HG02973 (cell line): ENCODE data around the gene GPS1.

ENCODE experiments used
- ATAC-seq: cut with Tn5 transposase; IDR thresholded peaks from one replicate; pipeline ENCODE4 v1.9.1; 2021; ENCODE audit warnings: moderate library complexity; ENCODE audit not compliant: unreplicated experiment

The GPS1 gene

GRCh38 chr17:82086941-82087906 is 35.5 kb downstream of the GPS1 start:
- ATAC-seq = no peak

DNA sequence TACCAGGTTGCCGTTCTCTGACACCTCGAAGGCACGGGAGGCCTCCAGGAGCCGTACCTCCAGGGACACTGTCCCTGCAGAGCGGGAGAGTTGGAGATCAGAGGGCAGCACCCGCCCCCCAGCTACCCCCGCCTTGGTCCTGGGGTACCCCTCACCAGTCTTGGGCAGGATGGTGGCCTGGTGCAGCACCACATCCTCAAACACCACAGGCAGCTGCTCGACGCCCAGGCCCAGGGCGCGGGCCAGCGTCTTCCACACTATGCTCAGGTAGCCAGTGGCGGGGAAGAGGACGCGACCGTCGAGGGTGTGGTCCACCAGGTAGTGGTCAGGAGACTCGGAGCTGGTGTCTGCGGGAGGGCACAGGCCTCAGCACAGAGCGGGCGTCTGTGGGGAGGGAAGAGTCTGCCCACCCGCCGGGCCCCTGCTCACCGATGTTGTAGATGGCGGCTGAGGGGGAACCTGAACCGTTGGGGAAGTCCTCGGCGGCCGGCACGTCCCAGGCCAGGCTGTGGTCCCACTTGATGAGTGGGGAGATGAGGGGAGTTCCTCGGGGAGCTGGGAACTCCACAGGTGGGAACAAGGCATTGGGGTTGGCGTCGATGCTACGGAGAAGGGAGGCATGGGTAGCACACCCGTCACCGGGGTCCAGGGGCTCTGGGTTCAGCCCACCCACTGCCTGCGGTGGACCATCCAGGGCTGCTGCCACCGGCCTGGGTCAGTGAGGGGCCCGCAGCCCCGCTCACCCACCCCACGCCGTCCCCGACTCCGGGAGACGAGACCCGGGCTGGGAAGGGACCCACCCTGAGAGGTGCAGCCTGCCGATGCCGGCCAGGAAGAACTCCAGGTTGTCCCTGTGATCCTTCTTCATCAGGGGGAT is 36.5 kb downstream of the GPS1 start:
- ATAC-seq = no peak

DNA sequence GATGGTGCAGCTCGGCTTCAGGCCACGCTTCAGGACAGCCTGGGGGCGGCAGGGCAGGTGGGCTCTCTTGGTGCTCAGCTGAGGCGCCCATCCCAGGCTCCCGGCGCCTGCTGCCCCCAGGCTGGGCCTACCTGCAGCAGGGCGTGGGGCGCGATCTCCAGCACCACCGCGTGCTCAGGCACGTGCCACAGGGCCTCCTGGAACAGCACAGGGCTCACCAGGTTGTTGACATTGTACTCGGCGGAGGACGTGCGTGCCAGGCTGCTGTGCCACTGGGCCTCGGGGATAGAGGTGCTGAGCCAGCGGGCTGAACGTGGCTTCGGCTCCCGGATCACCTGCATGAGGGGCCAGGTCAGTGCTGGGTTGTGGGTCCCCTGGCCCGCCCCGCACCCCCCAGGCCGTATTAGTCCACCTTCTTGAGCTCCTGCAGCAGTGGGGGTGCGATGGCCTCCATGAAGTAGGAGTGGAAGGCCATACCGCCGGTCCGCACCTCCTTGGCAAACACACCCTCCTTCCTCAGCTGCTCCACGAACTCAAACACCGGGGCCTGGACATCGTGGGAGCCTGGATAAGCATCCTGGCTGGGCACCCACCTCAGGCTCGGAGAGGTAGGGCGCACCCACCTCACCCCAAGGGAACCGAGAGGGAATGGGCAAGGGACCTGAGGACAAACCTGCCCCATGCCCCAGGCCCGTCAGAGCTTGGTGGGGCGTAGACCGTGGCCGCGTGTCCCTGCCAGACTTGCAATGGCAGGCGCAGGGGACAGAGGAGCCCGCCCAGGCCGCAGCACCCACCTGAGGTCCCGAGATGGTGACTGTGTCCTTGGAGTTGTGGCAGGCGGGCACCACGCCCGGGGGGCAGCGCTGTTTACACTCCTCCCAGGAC is 37.4 kb downstream of the GPS1 start:
- ATAC-seq = no peak

DNA sequence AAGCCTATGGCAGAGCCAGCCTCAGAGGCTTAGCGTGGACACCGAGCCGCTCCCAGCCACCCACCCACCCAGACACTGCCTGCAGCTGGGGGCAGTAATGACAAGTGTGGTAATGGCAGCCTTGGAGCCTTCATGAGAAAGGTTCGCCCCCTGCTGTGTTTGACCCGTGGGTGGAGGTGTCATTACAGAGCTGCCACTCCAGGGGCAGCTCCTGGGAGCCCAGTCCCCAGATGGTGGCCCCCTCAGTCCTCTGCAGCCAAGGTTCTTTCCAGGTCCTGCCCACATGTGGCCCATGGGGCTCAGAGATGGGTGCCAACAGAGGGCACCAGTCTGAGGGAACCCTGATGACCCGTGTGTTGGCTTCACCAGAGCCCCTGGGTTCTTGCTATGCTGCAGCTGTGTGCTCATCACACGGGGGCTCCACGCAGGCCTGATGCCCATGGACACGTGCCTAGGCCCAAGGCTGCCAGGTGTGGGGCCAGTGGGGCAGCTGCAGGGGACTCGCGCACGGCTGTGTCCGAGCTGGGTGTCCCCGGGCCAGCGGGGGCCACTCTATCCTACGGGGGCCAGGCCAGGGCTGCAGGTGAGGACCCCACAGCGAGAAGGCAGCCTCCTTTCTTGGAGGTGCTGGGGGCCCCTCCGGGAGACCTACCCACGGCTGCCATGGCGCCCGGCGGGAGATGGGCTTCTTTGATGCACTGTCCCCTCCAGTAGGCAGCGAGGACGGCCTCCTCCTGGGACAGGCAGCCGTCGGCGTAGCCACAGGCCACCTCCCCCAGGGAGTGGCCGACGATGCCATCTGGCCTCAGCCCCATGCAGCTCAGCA is 38.2 kb downstream of the GPS1 start:
- ATAC-seq = no peak

DNA sequence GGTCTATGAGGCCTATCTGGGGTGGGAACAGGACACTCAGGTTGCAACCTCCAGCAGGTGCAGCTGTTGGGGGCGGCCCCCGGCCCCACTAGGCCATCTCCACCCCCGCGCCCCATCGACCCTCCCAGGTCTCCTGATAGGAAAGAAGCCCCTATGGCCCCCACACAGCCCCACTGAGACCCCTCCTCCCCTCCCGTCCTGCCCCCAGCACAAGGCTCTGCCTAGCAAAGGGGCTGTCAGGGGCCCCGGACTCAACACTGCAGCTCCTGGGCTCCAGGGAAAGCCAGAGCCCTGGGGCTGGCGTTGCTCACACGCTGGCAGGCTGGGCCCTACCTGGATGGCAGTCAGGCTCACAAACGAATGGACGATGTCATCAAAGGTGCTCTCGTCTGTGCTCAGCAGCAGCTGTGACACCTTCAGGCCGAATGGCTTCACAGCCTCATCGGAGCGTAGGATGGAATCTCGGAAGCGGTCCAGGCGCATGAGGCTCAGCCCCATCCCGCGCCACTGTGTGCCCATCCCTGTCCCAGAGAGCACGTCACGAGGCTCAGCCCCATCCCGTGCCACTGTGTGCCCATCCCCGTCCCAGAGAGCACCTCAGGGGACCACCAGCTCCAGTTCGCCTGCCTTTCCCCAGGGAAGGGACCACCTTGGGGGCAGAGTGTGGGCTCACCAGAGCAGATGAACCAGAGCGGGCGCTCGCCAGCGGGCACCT is 39.0 kb downstream of the GPS1 start:
- ATAC-seq = no peak

GRCh38 chr17:82091264-82092066 is 39.8 kb downstream of the GPS1 start:
- ATAC-seq = no peak

- no peak for ATAC-seq
Observed at GRCh38 chr17:82092094-82092586, 40.4 kb downstream of the GPS1 start.

- no peak for ATAC-seq
Observed at GRCh38 chr17:82092628-82092994, 40.9 kb downstream of the GPS1 start.

GRCh38 chr17:82092995-82093751 is 41.5 kb downstream of the GPS1 start:
- no peak for ATAC-seq

DNA sequence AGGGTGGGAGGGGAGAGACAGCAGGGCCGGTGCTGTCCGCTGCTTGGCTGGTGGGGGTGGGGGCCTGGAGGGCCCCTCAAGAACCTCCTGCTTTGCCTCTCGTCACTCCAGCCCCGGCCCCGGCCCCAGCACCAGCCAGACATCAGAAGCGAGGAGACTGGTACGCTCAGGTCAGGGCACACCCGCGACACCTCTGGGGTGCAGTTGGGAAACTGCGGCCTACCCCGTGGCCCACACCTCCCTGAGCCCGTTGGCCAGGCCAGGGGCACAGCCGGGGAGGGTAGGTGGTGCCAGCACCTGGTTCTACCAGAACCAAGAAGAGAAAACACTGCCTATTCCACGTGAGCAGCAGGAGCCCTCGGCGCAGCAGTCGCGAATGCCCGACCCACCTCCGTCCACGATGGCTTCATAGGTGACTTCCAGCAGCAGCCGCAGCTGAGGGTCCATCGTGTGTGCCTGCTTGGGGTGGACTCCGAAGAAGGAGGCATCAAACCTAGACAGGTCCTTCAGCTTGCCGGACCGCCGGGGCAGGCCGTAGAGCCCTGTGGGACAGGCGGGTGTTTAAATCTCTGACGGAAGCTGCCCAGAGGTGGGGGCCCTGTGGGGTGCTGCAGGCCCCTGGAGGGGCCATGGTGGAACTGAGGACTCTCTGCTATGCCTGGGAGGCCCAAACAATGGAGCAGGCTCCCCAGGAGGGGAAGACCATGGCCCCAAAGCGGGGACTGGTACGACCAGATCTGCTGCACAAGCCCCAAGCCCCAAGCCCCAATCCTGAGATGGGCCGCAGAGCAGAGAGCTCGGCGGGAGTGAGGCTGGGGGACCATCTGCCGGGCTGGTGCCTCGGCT is 43.5 kb downstream of the GPS1 start:
- no peak for ATAC-seq

DNA sequence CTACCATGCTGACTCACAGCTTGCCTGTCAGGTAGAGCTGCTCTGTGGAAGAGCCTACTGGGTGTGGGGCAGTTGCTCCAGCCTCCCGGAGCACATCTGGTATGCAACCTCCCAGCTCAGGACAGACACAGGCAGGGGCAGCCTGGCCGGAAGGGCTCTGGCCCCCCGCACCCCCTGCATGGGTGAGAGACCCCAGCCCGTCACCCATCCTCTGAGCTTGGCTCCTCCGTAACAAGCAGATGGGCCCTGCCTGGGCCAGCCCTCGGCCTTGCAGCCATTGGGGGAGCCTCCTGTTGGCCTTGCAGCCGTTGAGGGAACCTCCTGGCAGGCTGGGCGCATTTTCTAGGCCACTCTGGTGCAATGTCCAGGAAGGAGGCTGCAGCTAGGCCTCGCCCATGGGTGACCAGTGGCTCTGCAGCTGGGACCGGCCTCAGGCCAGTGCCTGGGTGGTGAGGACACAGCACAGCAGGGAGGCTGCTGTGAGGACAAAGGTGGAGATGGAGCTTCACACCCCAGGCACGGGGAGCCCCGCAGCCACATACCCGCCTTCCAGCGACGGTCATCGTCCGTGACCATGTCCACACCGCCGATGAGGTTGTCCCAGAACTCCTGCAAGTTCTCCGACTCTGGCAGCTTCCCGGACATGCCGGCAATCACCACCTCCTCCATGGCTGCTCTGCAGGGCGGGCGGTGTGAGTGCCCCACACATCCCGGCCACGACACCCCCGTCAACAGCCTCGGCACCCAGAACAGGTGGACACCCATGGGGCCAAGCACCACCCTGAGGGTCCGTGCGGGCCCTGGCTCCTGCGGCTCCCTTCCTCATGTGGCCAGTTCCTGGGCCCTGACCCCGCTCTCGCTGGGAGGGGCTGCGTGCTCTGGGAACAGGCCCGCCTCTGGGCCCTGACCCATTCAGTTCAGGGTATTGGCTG is 44.3 kb downstream of the GPS1 start:
- ATAC-seq = no peak

GRCh38 chr17:82096709-82097183 is 45.0 kb downstream of the GPS1 start:
- ATAC-seq = no peak

DNA sequence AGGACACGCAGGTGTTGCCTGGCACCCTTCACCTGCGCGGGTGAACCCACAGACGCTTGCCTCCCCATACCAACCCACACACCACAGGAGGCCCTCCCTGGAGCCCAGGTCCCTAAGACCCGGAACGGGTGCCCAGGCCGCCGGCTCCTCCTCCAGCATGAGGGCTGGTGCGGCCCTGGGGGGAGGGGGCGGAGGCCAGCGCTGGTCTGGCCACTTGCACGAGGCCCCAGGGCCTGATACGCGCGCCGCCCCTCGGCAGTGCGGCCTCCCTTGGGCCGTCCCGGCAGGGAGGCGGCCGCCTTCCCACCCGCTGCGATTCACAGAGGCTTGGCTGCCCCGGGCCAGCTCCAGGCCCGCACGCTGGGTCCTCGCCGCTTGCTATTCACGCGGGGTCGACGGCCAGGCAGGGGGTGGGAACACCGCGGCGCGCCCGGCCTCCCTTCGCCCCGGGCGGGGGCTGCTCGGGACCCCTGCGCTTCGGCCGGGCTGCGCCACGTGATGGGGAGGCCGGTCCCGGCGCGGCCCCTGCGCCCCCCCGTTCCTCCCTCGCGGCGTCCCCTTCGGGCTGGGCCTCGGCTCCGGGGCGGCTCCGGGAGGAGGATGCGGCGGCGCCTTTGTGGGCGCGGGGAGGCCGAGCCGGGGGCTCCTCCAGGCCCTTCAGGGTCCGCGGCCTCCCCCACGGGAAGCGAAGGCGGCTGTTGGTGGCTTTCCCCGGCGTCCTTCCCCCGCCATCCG is 45.7 kb downstream of the GPS1 start:
- ATAC-seq = no peak

DNA sequence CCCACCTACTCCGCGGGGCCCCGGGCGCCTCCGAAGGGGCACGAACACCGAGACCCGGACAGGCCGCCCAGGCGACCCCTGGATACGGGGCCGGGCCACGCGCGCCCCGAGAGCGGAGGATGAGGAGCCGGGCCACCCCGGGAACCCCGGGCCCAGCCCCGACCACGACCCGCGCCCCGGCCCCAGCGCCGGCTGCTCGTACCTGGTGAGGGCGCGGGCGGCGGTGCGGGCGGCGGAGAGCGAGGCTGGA is 46.1 kb downstream of the GPS1 start:
- no peak for ATAC-seq
